ENCODE measurements around the gene MYL4. TPM values are rescaled to one million over a fixed set of nuclear protein-coding genes. Genes with fewer than 3 reads are reported as not detected.

Gene MYL4
- total and polyA plus RNA-seq, 2 of the 8 experiments (the other 6 are each of a cell fraction or from before 2014, with no cell fraction given) = 0.12 TPM; not detected in 1

DNA sequence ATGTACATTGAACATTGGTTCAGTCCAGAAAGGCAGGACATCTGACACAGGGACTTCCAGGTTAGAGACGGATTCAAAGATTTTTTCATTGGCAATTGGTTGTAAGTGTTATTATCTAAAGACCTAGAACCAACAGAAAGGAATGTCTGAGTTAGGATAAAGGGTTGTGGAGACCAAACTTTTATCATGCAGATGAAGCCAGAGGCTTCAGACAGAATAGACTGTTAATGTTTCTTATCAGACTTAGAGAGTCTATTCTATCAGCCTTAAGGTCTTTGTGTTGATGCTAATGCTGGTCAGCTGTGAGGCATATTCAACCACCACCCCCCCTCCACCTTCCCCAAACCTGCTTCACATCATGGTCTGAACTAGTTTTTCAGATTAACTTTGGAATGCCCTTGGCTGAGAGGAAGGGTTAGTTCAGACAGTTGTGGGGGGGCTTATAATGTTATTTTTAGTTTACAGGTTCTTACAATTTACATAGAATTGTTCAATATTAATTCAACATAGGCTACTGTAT, 42.3 kb downstream of the MYL4 start:
- CTCF ChIA-PET (ENCODE audit: partially characterized antibody) = interaction anchor here (0.8 to 2.0 kb wide), 5 partner anchors 13 to 64 kb away, joined by 3 to 5 read pairs (median 3); no protein-coding TSS in a partner anchor
- Histone ChIP-seq H3K4ac (replicated peaks; ENCODE audit: insufficient read length, low read depth, low read length) (no peak overlapping the region), H3K27ac (ENCODE audit: low read depth, low read length) (no peak overlapping the region)
- TF ChIP-seq POU5F1 (IDR thresholded peaks at IDR 0.05; ENCODE audit: low read depth, low read length) = 0 out of 2 replicates have a peak, but pooled peaks have one; percentile 38

More for the DNA sequence above, 42.3 kb downstream of the MYL4 start:
- H2BK20ac ChIP-seq (ENCODE audit: low read length) = no peak overlapping the region
- DNase-seq (ENCODE audit: low read depth in 1 of 2, low spot score in 2 of 2) (no peak), FAIRE-seq (no peak)
- WGBS, 2 experiments (ENCODE audit: extremely low coverage in 1 of 2, insufficient coverage in 1 of 2, insufficient read length in 1 of 2, insufficient replicate concordance in 2 of 2, low coverage in 1 of 2, low lambda C conversion rate in 2 of 2, missing lambda C conversion rate in 1 of 2) = 81% methylated on average over 1 of the region's 1 CpG; no CpG with 5 or more reads in 1 of the 2 experiments
- POLR2A ChIA-PET (ENCODE audit: partially characterized antibody) = interaction anchor here (2.5 kb wide), 1 partner anchor 73 kb away, joined by 7 read pairs; the partner anchor contains the start of gene EFCAB13
- no peak overlapping the region for H4K91ac ChIP-seq (replicated peaks; ENCODE audit: insufficient read length, low read length)
- H3K27me3 ChIP-seq (replicated peaks in 1 of 4; ENCODE audit: control insufficient read depth in 3 of 4, extremely low read depth in 1 of 4, insufficient read depth in 3 of 4, low read length in 3 of 4) = peaks cover 9 to 32% (median 28%) of the 10 kb centered on the region in 4 experiments
- H2BK120ac ChIP-seq (replicated peaks; ENCODE audit: low read depth, low read length) = no peak overlapping the region
- no peak overlapping the region for H2BK15ac ChIP-seq (ENCODE audit: low read length)
- H3K18ac ChIP-seq (ENCODE audit: extremely low read depth, low read length) = no peak overlapping the region
- no peak overlapping the region for H3K56ac ChIP-seq (replicated peaks; ENCODE audit: insufficient read length, low read depth, low read length)
- H2BK5ac ChIP-seq (ENCODE audit: low read depth, low read length) = no peak overlapping the region
- peaks cover 11% of the 10 kb centered on the region; the same call in 1 of the 2 replicates for H3K23me2 ChIP-seq (ENCODE audit: low read depth, low read length)
- peaks cover 0 to 11% (median 4%) of the 10 kb centered on the region in 4 experiments; a peak in 5 of 7 replicates for H3K4me1 ChIP-seq (replicated peaks in 1 of 4; ENCODE audit: control insufficient read depth in 3 of 4, insufficient read depth in 4 of 4, low read length in 3 of 4)
- no peak overlapping the region for H2BK12ac ChIP-seq (ENCODE audit: low read depth, low read length)
- H3K79me2 ChIP-seq (ENCODE audit: control insufficient read depth in 1 of 2, insufficient read depth in 2 of 2, low read length in 2 of 2) = no peaks in the 10 kb centered on the region
- no peak overlapping the region for H3K9ac ChIP-seq (replicated peaks in 1 of 4; ENCODE audit: extremely low read depth in 1 of 4, low read depth in 3 of 4, low read length in 3 of 4)
- no peak overlapping the region for H3K14ac ChIP-seq (ENCODE audit: insufficient read length)
- H3K23ac ChIP-seq (ENCODE audit: insufficient read length) = no peak overlapping the region
- H3K4me3 ChIP-seq (ENCODE audit: extremely low read depth in 1 of 4, insufficient read depth in 2 of 4, low read depth in 3 of 4, low read length in 4 of 4) = peak overlapping the region in 1 of 4 experiments; percentile 11; a peak in 1 of 8 replicates
- no peaks in the 10 kb centered on the region for H3K36me3 ChIP-seq (ENCODE audit: control insufficient read depth in 2 of 4, insufficient read depth in 4 of 4, low read length in 3 of 4)
- H4K20me1 ChIP-seq (replicated peaks in 1 of 2; ENCODE audit: control insufficient read depth in 1 of 2, insufficient read depth in 2 of 2, low read length in 2 of 2) = peaks cover 0 to 2% of the 10 kb centered on the region in 2 experiments
- peak overlapping the region; percentile 20 to 43; a peak in 1 of 4 replicates for H3K4me2 ChIP-seq (ENCODE audit: insufficient read depth in 1 of 2, low read depth in 2 of 2, low read length in 2 of 2)
- H4K8ac ChIP-seq (ENCODE audit: extremely low read depth, insufficient read depth, low read length) = no peak overlapping the region
- no peak overlapping the region for H4K5ac ChIP-seq (ENCODE audit: insufficient read length, low read depth, low read length)
- no peak overlapping the region for H2AK5ac ChIP-seq (ENCODE audit: low read depth, low read length)
- H3K9me3 ChIP-seq (ENCODE audit: insufficient read depth in 2 of 2, low read depth in 1 of 2, low read length in 1 of 2) = no peaks in the 10 kb centered on the region
- no peak overlapping the region for H2AFZ ChIP-seq (ENCODE audit: low read length)
- H3K79me1 ChIP-seq (ENCODE audit: low read depth, low read length) = no peaks in the 10 kb centered on the region
